Type B pancreatic cell (in vitro differentiated cells): ENCODE results near the gene CSNK1D. TPM values are rescaled to one million over a fixed set of nuclear protein-coding genes. Genes with fewer than 3 reads are reported as not detected.

Source experiments
- DNase-seq: peaks from one replicate; pipeline ENCODE4 v3.0.0; 2021; ENCODE audit warnings: mixed read lengths; ENCODE audit not compliant: unreplicated experiment; ENCODE audit errors: extremely low spot score
- H3K27ac Mint-ChIP-seq: 2 replicates; pipeline ENCODE4 v1.8.0; 2021; ENCODE audit warnings: mild to moderate bottlenecking, mixed read lengths
- H3K27me3 Mint-ChIP-seq: 2 replicates; pipeline ENCODE4 v1.8.0; 2021; ENCODE audit warnings: mixed read lengths
- H3K36me3 Mint-ChIP-seq: 2 replicates; pipeline ENCODE4 v1.8.0; 2021; ENCODE audit warnings: mixed read lengths
- H3K4me1 Mint-ChIP-seq: one replicate; pipeline ENCODE4 v1.8.0; 2021; ENCODE audit warnings: mixed read lengths; ENCODE audit not compliant: unreplicated experiment
- H3K4me3 Mint-ChIP-seq: 2 replicates; pipeline ENCODE4 v1.8.0; 2021; ENCODE audit warnings: mild to moderate bottlenecking, mixed read lengths
- H3K9me3 Mint-ChIP-seq: 2 replicates; pipeline ENCODE4 v1.8.0; 2021; ENCODE audit warnings: mixed read lengths
- CTCF ChIP-seq: fragments of 200-600 bp; sonication (generic); conservative IDR thresholded peaks from 2 replicates; pipeline ENCODE4 v1.5.0; 2021; ENCODE audit warnings: antibody characterized with exemption, mild to moderate bottlenecking
- total RNA-seq: library from RNA; stranded (reverse); gene quantifications from 2 replicates; pipeline ENCODE4 v1.2.1, GENCODE V29; 2021; ENCODE audit warnings: low replicate concordance

The CSNK1D gene
- total RNA-seq, 1 donor from 2014 or later: 176 TPM

- no peaks in the 10 kb centered on the region for H3K27me3 Mint-ChIP-seq
- no peak for TF ChIP-seq CTCF
- no peaks in the 10 kb centered on the region for H3K9me3 Mint-ChIP-seq
- peak; percentile 95 for DNase-seq
- H3K4me1 Mint-ChIP-seq: peaks cover 36% of the 10 kb centered on the region
- peak overlapping the region; percentile 92 for H3K4me3 Mint-ChIP-seq
- no peaks in the 10 kb centered on the region for H3K36me3 Mint-ChIP-seq
- H3K27ac Mint-ChIP-seq: peak overlapping the region; percentile 90
These were observed 19.0 kb upstream of the CSNK1D start for GRCh38 chr17:82292251-82293154.

GRCh38 chr17:82291582-82292250 is 18.2 kb upstream of the CSNK1D start:
- no peak for TF ChIP-seq CTCF
- no peak for DNase-seq
- H3K36me3 Mint-ChIP-seq: no peaks in the 10 kb centered on the region
- H3K4me1 Mint-ChIP-seq: peaks cover 36% of the 10 kb centered on the region
- H3K27ac Mint-ChIP-seq: peak overlapping the region; percentile 40
- H3K27me3 Mint-ChIP-seq: no peaks in the 10 kb centered on the region
- no peaks in the 10 kb centered on the region for H3K9me3 Mint-ChIP-seq
- peak overlapping the region; percentile 67 for H3K4me3 Mint-ChIP-seq

- DNase-seq: no peak
- Mint-ChIP-seq H3K4me3 (peak overlapping the region; percentile 64), H3K36me3 (no peaks in the 10 kb centered on the region), H3K4me1 (peaks cover 28% of the 10 kb centered on the region), H3K9me3 (no peaks in the 10 kb centered on the region), H3K27ac (peak overlapping the region; percentile 98), H3K27me3 (no peaks in the 10 kb centered on the region)
- no peak for TF ChIP-seq CTCF
These were observed 14.6 kb upstream of the CSNK1D start for GRCh38 chr17:82287868-82288801.

- no peak for DNase-seq
- peak overlapping the region; percentile 98 for H3K27ac Mint-ChIP-seq
These were observed 13.7 kb upstream of the CSNK1D start for GRCh38 chr17:82287013-82287867.

More at GRCh38 chr17:82287013-82287867, 13.7 kb upstream of the CSNK1D start:
- Mint-ChIP-seq H3K36me3 (no peaks in the 10 kb centered on the region), H3K27me3 (no peaks in the 10 kb centered on the region), H3K4me1 (peaks cover 28% of the 10 kb centered on the region), H3K9me3 (no peaks in the 10 kb centered on the region), H3K4me3 (no peak overlapping the region)
- TF ChIP-seq CTCF: no peak
